K562 (cell line): ENCODE data around the gene BTAF1. TPM values are rescaled to one million over a fixed set of nuclear protein-coding genes. Genes with fewer than 3 reads are reported as not detected.

Experiments used
- ATAC-seq: fragments of 200-7000 bp; cut with Tn5 transposase; 3 replicates; pipeline ENCODE4 v1.9.1; 2020; ENCODE audit warnings: moderate library complexity
- BruUV-seq: library from RNA; stranded (reverse); fragments of 400-500 nt; replicated peaks from 2 replicates; lab custom pipeline; 2021; lab: Mats Ljungman, UMichigan
- CTCF ChIA-PET: fragments of 300-600 bp; formaldehyde crosslinking; extraction: SDS; loops from one replicate; lab custom pipeline; 2021; ENCODE audit warnings: low intra/inter-chr PET ratio; lab: Yijun Ruan, JAX
- POLR2A ChIA-PET: fragments of 300-600, 350-650 bp; sonication (Branson Sonifier 250); formaldehyde crosslinking; extraction: SDS; loops from one replicate; lab custom pipeline; 2021; ENCODE audit warnings: antibody characterized with exemption, inconsistent platforms; lab: Yijun Ruan, JAX
- DNase-seq, 4 experiments: peaks; one replicate each; pipeline versions ENCODE4 v3.0.0 to v3.0.0-alpha.2; 2011 to 2018; ENCODE audit warnings: low spot score in 3 of 4, mixed read lengths in 3 of 4; ENCODE audit errors: extremely low read depth in 1 of 4
- FAIRE-seq: peaks from 2 replicates; lab custom pipeline; 2011; peaks lifted over from hg19 to GRCh38; lab: Jason Lieb, UNC
- H2AFZ ChIP-seq: 2 replicates; pipeline ENCODE4 v1.6.0; 2011; ENCODE audit warnings: low read depth, low read length, control low read depth, inconsistent platforms
- H3K27ac ChIP-seq: fragments of 200-600 bp; 3 replicates; pipeline ENCODE4 v1.8.0; 2011; ENCODE audit warnings: low read depth, mild to moderate bottlenecking, control low read depth, inconsistent platforms, low read length, moderate library complexity, mixed read lengths; ENCODE audit errors: extremely low read depth
- H3K27me3 ChIP-seq, 2 experiments: fragments of 300-600 bp in 1 of 2; 2 replicates in 1 of 2; 3 replicates in 1 of 2; pipeline versions ENCODE4 v1.6.0 to v1.8.0; 2011; ENCODE audit warnings: inconsistent platforms in 2 of 2, low read length in 2 of 2, mild to moderate bottlenecking in 1 of 2, mixed read lengths in 1 of 2, moderate library complexity in 1 of 2; ENCODE audit not compliant: control insufficient read depth in 2 of 2, insufficient read depth in 2 of 2
- H3K36me3 ChIP-seq: fragments of 300-600 bp; 3 replicates; pipeline ENCODE4 v1.8.0; 2011; ENCODE audit warnings: mild to moderate bottlenecking, low read length, inconsistent platforms; ENCODE audit not compliant: control insufficient read depth, insufficient read depth
- H3K4me1 ChIP-seq, 2 experiments: fragments of 200-600 bp in 1 of 2; replicated peaks in 1 of 2; 2 replicates in 1 of 2; 3 replicates in 1 of 2; pipeline versions ENCODE4 v1.5.1 to v1.8.0; 2011; ENCODE audit warnings: inconsistent platforms in 2 of 2, low read length in 2 of 2, mild to moderate bottlenecking in 1 of 2, mixed read lengths in 1 of 2, moderate library complexity in 1 of 2; ENCODE audit not compliant: control insufficient read depth in 2 of 2, insufficient read depth in 2 of 2
- H3K4me2 ChIP-seq: 2 replicates; pipeline ENCODE4 v1.6.1; 2011; ENCODE audit warnings: low read length, control low read depth, inconsistent platforms, mixed read lengths; ENCODE audit not compliant: insufficient read depth
- H3K4me3 ChIP-seq: fragments of 200-600 bp; sonication (generic), shearing (Covaris generic); 2 replicates; pipeline ENCODE4 v1.5.1; 2016; ENCODE audit warnings: control low read depth, inconsistent platforms
- H3K79me2 ChIP-seq: fragments of 200-600 bp; 3 replicates; pipeline ENCODE4 v1.8.0; 2011; ENCODE audit warnings: low read length, inconsistent platforms; ENCODE audit not compliant: control insufficient read depth, insufficient read depth
- H3K9ac ChIP-seq, 2 experiments: 2 replicates each; pipeline versions ENCODE4 v1.6.0 to v1.6.1; 2011; ENCODE audit warnings: low read depth in 2 of 2, low read length in 2 of 2, control low read depth in 1 of 2, inconsistent platforms in 1 of 2, mild to moderate bottlenecking in 1 of 2, mixed read lengths in 1 of 2; ENCODE audit not compliant: insufficient read depth in 1 of 2
- H3K9me1 ChIP-seq: one replicate; pipeline ENCODE4 v1.6.0; 2011; ENCODE audit warnings: inconsistent platforms, mild to moderate bottlenecking, low read length, moderate library complexity; ENCODE audit not compliant: control insufficient read depth, insufficient read depth
- H3K9me3 ChIP-seq: replicated peaks from 2 replicates; pipeline ENCODE4 v1.5.1; 2011; ENCODE audit warnings: low read depth, low read length, inconsistent platforms; ENCODE audit not compliant: control insufficient read depth, insufficient read depth
- H4K20me1 ChIP-seq: replicated peaks from 2 replicates; pipeline ENCODE4 v1.6.1; 2011; ENCODE audit warnings: low read length, inconsistent platforms, mixed read lengths; ENCODE audit not compliant: control insufficient read depth, insufficient read depth
- AFF1 ChIP-seq, 2 experiments: fragments of 450-650 bp; IDR thresholded peaks; 2 replicates each; pipeline ENCODE4 v1.6.1; 2018; ENCODE audit warnings: mild to moderate bottlenecking in 2 of 2, low read depth in 1 of 2; ENCODE audit not compliant: partially characterized antibody in 2 of 2
- ATF3 ChIP-seq, 2 experiments: fragments of 450-650 bp in 1 of 2; sonication (generic) in 1 of 2; formaldehyde crosslinking in 1 of 2; IDR thresholded peaks in 1 of 2; conservative IDR thresholded peaks in 1 of 2; 2 replicates each; pipeline versions ENCODE4 v1.6.1 to v1.8.1; 2016 to 2023; ENCODE audit warnings: mild to moderate bottlenecking in 2 of 2, moderate library complexity in 2 of 2, inconsistent platforms in 1 of 2, missing genetic modification reagents in 1 of 2
- ATF7 ChIP-seq: fragments of 450-650 bp; IDR thresholded peaks from 2 replicates; pipeline ENCODE4 v1.7.1; 2014; ENCODE audit warnings: mild to moderate bottlenecking, moderate library complexity
- HLTF ChIP-seq: fragments of 450-650 bp; IDR thresholded peaks from 2 replicates; pipeline ENCODE4 v1.6.1; 2016
- KLF16 ChIP-seq: IDR thresholded peaks from 2 replicates; pipeline ENCODE4 v1.6.1; 2016; ENCODE audit warnings: antibody characterized with exemption
- NEUROD1 ChIP-seq: fragments of 150-350 bp; IDR thresholded peaks from 2 replicates; pipeline ENCODE4 v1.6.1; 2014; ENCODE audit warnings: borderline replicate concordance, low read length, low read depth; ENCODE audit not compliant: partially characterized antibody
- PHTF2 ChIP-seq: fragments of 250-450 bp; sonication (Bioruptor Pico); IDR thresholded peaks from 2 replicates; pipeline ENCODE4 v1.5.0; 2021; ENCODE audit warnings: mild to moderate bottlenecking
- RFX1 ChIP-seq: fragments of 450-650 bp; IDR thresholded peaks from 2 replicates; pipeline ENCODE4 v1.6.1; 2016; ENCODE audit warnings: mild to moderate bottlenecking, moderate library complexity
- TBL1XR1 ChIP-seq, 2 experiments: IDR thresholded peaks; 2 replicates each; pipeline ENCODE4 v1.6.1; 2012; ENCODE audit warnings: improper control_type of control experiment in 2 of 2, low read length in 2 of 2, mild to moderate bottlenecking in 1 of 2
- ZKSCAN8 ChIP-seq: fragments of 200-800 bp; sonication (Bioruptor generic); IDR thresholded peaks from 2 replicates; pipeline ENCODE4 v1.6.1; 2016; ENCODE audit warnings: missing genetic modification characterization, missing compliant biosample characterization
- ZNF217 ChIP-seq: sonication (generic); formaldehyde crosslinking; IDR thresholded peaks from 2 replicates; pipeline ENCODE4 v1.8.0; 2022; ENCODE audit warnings: mild to moderate bottlenecking, missing genetic modification reagents
- ZNF253 ChIP-seq: fragments of 250-450 bp; sonication (Bioruptor Pico); conservative IDR thresholded peaks from 2 replicates; pipeline ENCODE4 v1.6.1; 2021; ENCODE audit warnings: mild to moderate bottlenecking
- ZNF398 ChIP-seq: fragments of 250-450 bp; sonication (Bioruptor Pico); IDR thresholded peaks from 2 replicates; pipeline ENCODE4 v1.8.0; 2021; ENCODE audit warnings: moderate library complexity, mild to moderate bottlenecking, inconsistent platforms
- in situ Hi-C: fragments of 300-500 bp; cut with MboI; formaldehyde crosslinking; loops from 4 replicates; pipeline ENCODE4 v1.15.0; 2018; ENCODE audit warnings: inconsistent platforms, mixed read lengths
- intact Hi-C: fragments of 100-400 bp; cut with micrococcal nuclease; formaldehyde crosslinking; loops from 2 replicates; pipeline ENCODE4 v1.14.2; 2022
- polyA plus RNA-seq, 8 experiments: library from polyadenylated mRNA; depleted of rRNA in 4 of 8; stranded (reverse) in 5 of 8; unstranded in 3 of 8; fragments of >200 nt; fragmentation: Nextera tagmentation in 2 of 8; fragmentation: Illumina TruSeq in 1 of 8; extraction: Ambion mirVana in 2 of 8; extraction: Trizol in 1 of 8; gene quantifications; 2 replicates each; pipeline versions ENCODE4 v1.2.1 to v1.2.3, GENCODE V29; 2011 to 2014; ENCODE audit warnings: inconsistent platforms in 1 of 8, missing spikeins in 1 of 8
- total RNA-seq, 7 experiments: library from RNA; depleted of rRNA in 6 of 7; stranded (reverse); fragments of >200 nt in 6 of 7; fragmentation: Illumina TruSeq in 2 of 7; extraction: Trizol in 2 of 7; gene quantifications; 2 replicates each; pipeline versions ENCODE4 v1.2.1 to v1.2.3, GENCODE V29; 2011 to 2021; ENCODE audit warnings: low replicate concordance in 1 of 7

Gene BTAF1
- total and polyA plus RNA-seq, 9 of the 15 experiments (the other 6 are each of a cell fraction or from before 2014, with no cell fraction given), result 6.6 to 70.7 (median 30.5) TPM

GRCh38 chr10:91980319-91980718 lies 56.7 kb downstream of the BTAF1 start (continued):
- no peak for TF ChIP-seq ZNF398 (CRISPR knock-in tag)
- no peak for TF ChIP-seq ATF3 (IDR thresholded peaks at IDR 0.05)
- no peak for TF ChIP-seq ATF3 (CRISPR knock-in tag; conservative IDR thresholded peaks at IDR 0.05)

GRCh38 chr10:91983416-91983815 lies 59.8 kb downstream of the BTAF1 start:
- Histone ChIP-seq H3K4me3 (no peak overlapping the region), H4K20me1 (no peaks in the 10 kb centered on the region), H3K36me3 (peaks cover 79% of the 10 kb centered on the region), H3K9me3 (no peaks in the 10 kb centered on the region), H3K27ac (no peak overlapping the region), H3K9ac (no peak overlapping the region), H3K9me1 (no peaks in the 10 kb centered on the region), H2AFZ (no peak overlapping the region), H3K4me1 (no peaks in the 10 kb centered on the region), H3K4me2 (no peak overlapping the region), H3K27me3 (no peaks in the 10 kb centered on the region), H3K79me2 (no peaks in the 10 kb centered on the region)
- DNase-seq (no peak), FAIRE-seq (no peak), ATAC-seq (no peak)
- ChIA-PET CTCF (no interaction called here), POLR2A (no interaction called here)
- in situ Hi-C loops (no loop called here), intact Hi-C loops (no loop called here)
- BruUV-seq, result no TSS peak
- TF ChIP-seq RFX1 (no peak), ZNF253 (no peak), NEUROD1 (no peak), KLF16 (no peak), PHTF2 (no peak), HLTF (no peak), AFF1 (IDR thresholded peaks at IDR 0.05; ENCODE audit: low read depth in 1 of 2, partially characterized antibody in 2 of 2) (no peak), ATF7 (no peak), ATF3 (IDR thresholded peaks at IDR 0.05) (no peak), ATF3 (CRISPR knock-in tag; conservative IDR thresholded peaks at IDR 0.05) (no peak), TBL1XR1 (IDR thresholded peaks at IDR 0.05; ENCODE audit: low read length in 2 of 2) (no peak), ZKSCAN8 (CRISPR knock-in tag) (no peak), ZNF217 (CRISPR knock-in tag) (no peak)
